ENCODE data around the gene TEAD3. TPM values are rescaled to one million over a fixed set of nuclear protein-coding genes. Genes with fewer than 3 reads are reported as not detected.

The TEAD3 gene
- total and polyA plus RNA-seq, 4 donors: 1.9 to 6.8 (median 4.5) TPM

DNA sequence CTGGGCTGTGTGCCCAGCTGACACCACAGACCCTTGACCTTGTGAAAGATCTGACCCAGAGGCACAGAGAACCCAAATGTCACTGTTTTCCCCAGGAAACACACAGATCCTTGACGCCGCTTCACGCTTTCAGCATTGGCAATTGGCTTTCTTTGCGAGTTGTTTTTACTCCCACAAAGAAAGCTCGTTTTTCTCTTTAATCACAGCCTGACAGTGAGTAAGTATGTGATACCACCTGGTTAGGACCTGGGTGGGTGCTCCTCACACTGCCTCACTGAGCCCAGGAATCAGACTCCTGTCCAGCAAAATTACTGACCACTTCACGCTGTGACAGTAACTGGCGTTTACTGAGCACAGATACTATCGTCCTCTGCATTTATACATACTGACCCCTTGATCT lies 15.7 kb downstream of the TEAD3 start:
- Histone ChIP-seq H3K27ac (ENCODE audit: low read depth in 1 of 2, low read length in 2 of 2) (no peak overlapping the region), H3K4me3 (ENCODE audit: low read depth in 1 of 3, low read length in 3 of 3) (no peak overlapping the region), H3K36me3 (ENCODE audit: control insufficient read depth in 4 of 4, insufficient read depth in 3 of 4, low read depth in 1 of 4, low read length in 3 of 4) (peaks cover 0 to 16% (median 5%) of the 10 kb centered on the region in 4 donors), H3K4me1 (ENCODE audit: control insufficient read depth in 4 of 4, insufficient read depth in 4 of 4, low read length in 3 of 4) (peaks cover 0 to 8% (median 5%) of the 10 kb centered on the region in 4 donors), H3K9me3 (ENCODE audit: control insufficient read depth in 4 of 4, low read length in 3 of 4) (no peaks in the 10 kb centered on the region), H3K27me3 (ENCODE audit: control insufficient read depth in 4 of 4, insufficient read depth in 4 of 4, low read length in 3 of 4) (no peaks in the 10 kb centered on the region), H3K9ac (ENCODE audit: low read depth in 1 of 2, low read length in 2 of 2) (no peak overlapping the region)
- TF ChIP-seq, protein P1, sequence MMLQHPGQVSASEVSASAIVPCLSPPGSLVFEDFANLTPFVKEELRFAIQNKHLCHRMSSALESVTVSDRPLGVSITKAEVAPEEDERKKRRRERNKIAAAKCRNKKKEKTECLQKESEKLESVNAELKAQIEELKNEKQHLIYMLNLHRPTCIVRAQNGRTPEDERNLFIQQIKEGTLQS (IDR thresholded peaks at IDR 0.05): no peak
- no peak for TF ChIP-seq NR2F2 (IDR thresholded peaks at IDR 0.05)
- TF ChIP-seq EGR1 (IDR thresholded peaks at IDR 0.05; ENCODE audit: low read depth in 2 of 2): no peak
- no peak for TF ChIP-seq SP1 (IDR thresholded peaks at IDR 0.05)
- no peak for TF ChIP-seq FOXA1 (IDR thresholded peaks at IDR 0.05)
- TF ChIP-seq ZBTB33 (IDR thresholded peaks at IDR 0.05): no peak
- TF ChIP-seq HNF4A (conservative IDR thresholded peaks at IDR 0.05): no peak
- no peak for TF ChIP-seq JUND (IDR thresholded peaks at IDR 0.05)
- TF ChIP-seq HNF4G (IDR thresholded peaks at IDR 0.05): no peak
- TF ChIP-seq, protein P2, sequence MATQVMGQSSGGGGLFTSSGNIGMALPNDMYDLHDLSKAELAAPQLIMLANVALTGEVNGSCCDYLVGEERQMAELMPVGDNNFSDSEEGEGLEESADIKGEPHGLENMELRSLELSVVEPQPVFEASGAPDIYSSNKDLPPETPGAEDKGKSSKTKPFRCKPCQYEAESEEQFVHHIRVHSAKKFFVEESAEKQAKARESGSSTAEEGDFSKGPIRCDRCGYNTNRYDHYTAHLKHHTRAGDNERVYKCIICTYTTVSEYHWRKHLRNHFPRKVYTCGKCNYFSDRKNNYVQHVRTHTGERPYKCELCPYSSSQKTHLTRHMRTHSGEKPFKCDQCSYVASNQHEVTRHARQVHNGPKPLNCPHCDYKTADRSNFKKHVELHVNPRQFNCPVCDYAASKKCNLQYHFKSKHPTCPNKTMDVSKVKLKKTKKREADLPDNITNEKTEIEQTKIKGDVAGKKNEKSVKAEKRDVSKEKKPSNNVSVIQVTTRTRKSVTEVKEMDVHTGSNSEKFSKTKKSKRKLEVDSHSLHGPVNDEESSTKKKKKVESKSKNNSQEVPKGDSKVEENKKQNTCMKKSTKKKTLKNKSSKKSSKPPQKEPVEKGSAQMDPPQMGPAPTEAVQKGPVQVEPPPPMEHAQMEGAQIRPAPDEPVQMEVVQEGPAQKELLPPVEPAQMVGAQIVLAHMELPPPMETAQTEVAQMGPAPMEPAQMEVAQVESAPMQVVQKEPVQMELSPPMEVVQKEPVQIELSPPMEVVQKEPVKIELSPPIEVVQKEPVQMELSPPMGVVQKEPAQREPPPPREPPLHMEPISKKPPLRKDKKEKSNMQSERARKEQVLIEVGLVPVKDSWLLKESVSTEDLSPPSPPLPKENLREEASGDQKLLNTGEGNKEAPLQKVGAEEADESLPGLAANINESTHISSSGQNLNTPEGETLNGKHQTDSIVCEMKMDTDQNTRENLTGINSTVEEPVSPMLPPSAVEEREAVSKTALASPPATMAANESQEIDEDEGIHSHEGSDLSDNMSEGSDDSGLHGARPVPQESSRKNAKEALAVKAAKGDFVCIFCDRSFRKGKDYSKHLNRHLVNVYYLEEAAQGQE (IDR thresholded peaks at IDR 0.05): no peak
- no peak for TF ChIP-seq TAF1 (conservative IDR thresholded peaks at IDR 0.05)
- TF ChIP-seq CTCF (IDR thresholded peaks at IDR 0.05; ENCODE audit: low read depth, low read length, missing input control): no peak
- no peak for TF ChIP-seq FOXA2 (IDR thresholded peaks at IDR 0.05)
- no peak for TF ChIP-seq RAD21 (IDR thresholded peaks at IDR 0.05)
- no peak for TF ChIP-seq GABPA (IDR thresholded peaks at IDR 0.05 in 1 of 2, conservative IDR thresholded peaks at IDR 0.05 in 1 of 2)
- TF ChIP-seq RXRA (IDR thresholded peaks at IDR 0.05): no peak
- no peak for TF ChIP-seq YY1 (IDR thresholded peaks at IDR 0.05)
- TF ChIP-seq, protein P3, sequence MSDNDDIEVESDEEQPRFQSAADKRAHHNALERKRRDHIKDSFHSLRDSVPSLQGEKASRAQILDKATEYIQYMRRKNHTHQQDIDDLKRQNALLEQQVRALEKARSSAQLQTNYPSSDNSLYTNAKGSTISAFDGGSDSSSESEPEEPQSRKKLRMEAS (IDR thresholded peaks at IDR 0.05): no peak
- no peak for DNase-seq (ENCODE audit: low spot score)
- WGBS: 83% methylated on average over 8 of the region's 8 CpGs

All from liver (tissue), 9 donors.